Gastrocnemius medialis (tissue), 4 donors: ENCODE data around the gene HCAR3. TPM values are rescaled to one million over a fixed set of nuclear protein-coding genes. Genes with fewer than 3 reads are reported as not detected.

ENCODE experiments used
- ATAC-seq, 2 donors: fragments of 150-250 bp; one replicate each; pipeline ENCODE4 v1.9.1; 2016
- DNase-seq, 2 donors: peaks; one replicate each; pipeline ENCODE4 v3.0.0-alpha.2; 2019
- H3K27ac ChIP-seq, 4 donors: fragments of 200-600 bp; sonication (generic); 1 replicate in 1 of 4; 2 replicates in 3 of 4; pipeline ENCODE4 v1.5.1; 2016 to 2018; ENCODE audit warnings: mild to moderate bottlenecking in 2 of 4, moderate library complexity in 1 of 4
- H3K27me3 ChIP-seq, 3 donors: fragments of 200-600 bp; sonication (generic) in 2 of 3; 1 replicate in 1 of 3; 2 replicates in 2 of 3; pipeline versions ENCODE4 v1.5.1 to v1.6.0; 2016 to 2019; ENCODE audit warnings: mild to moderate bottlenecking in 1 of 3, moderate library complexity in 1 of 3
- H3K36me3 ChIP-seq, 2 donors: fragments of 200-600 bp; sonication (generic) in 1 of 2; one replicate each; pipeline ENCODE4 v1.5.1; 2017 to 2018
- H3K4me1 ChIP-seq, 2 donors: fragments of 200-600 bp; sonication (generic) in 1 of 2; one replicate each; pipeline ENCODE4 v1.5.1; 2016 to 2017; ENCODE audit warnings: mild to moderate bottlenecking in 2 of 2
- H3K4me3 ChIP-seq, 4 donors: fragments of 200-600 bp; sonication (generic) in 3 of 4; 1 replicate in 1 of 4; 2 replicates in 3 of 4; pipeline ENCODE4 v1.5.1; 2016 to 2019; ENCODE audit warnings: mild to moderate bottlenecking in 2 of 4
- H3K9me3 ChIP-seq, 3 donors: fragments of 200-600 bp; sonication (generic) in 2 of 3; 1 replicate in 1 of 3; 2 replicates in 2 of 3; pipeline ENCODE4 v1.5.1; 2016 to 2019
- CTCF ChIP-seq, 5 experiments: fragments of 450-650 bp in 3 of 5; fragments of 200-600 bp in 2 of 5; sonication (generic) in 2 of 5; IDR thresholded peaks in 4 of 5; conservative IDR thresholded peaks in 1 of 5; 1 replicate in 4 of 5; 2 replicates in 1 of 5; pipeline ENCODE4 v1.5.1; 2016 to 2019; ENCODE audit warnings: antibody characterized with exemption in 5 of 5, mild to moderate bottlenecking in 3 of 5, moderate library complexity in 3 of 5
- POLR2A ChIP-seq, 2 donors: fragments of 450-650 bp; IDR thresholded peaks; one replicate each; pipeline ENCODE4 v1.6.1; 2017; ENCODE audit warnings: antibody characterized with exemption in 2 of 2, mild to moderate bottlenecking in 2 of 2, moderate library complexity in 2 of 2
- in situ Hi-C, 4 donors: fragments of 200-750 bp; cut with MboI; loops; one replicate each; pipeline versions ENCODE4 v1.15.0 to v1.8.0; 2017; ENCODE audit warnings: low sequenced_read_pairs in 4 of 4
- intact Hi-C: fragments of 100-400 bp; cut with DNase I; formaldehyde crosslinking; loops from one replicate; pipeline ENCODE4 v1.15.1; 2023; ENCODE audit warnings: low total_unique reads
- total RNA-seq, 4 donors: library from RNA; depleted of rRNA; stranded (reverse); fragments of >200 nt; gene quantifications; one replicate each; pipeline versions ENCODE4 v1.1.0 to v1.2.3, GENCODE V29; 2016

Gene HCAR3
- total RNA-seq, 4 donors from 2014 or later = not detected

DNA sequence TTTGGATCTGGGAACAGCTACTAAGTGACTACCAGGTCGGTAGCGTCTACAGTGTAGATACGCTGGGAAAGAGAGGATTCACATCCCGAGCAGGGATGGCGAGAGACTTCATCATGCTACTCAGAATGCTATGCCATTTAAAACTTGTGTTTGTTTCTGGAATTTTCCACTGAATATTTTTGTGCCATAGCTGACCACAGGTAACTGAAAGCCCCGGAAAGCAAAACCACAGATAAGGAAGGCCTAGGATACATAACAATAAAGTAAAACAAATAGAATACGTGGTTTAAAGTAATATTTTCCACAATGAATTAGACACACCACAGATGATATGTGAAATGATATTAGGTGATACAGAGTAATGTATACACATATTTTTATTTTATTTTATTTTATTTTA is 22.0 kb upstream of the HCAR3 start:
- no peak for TF ChIP-seq POLR2A (IDR thresholded peaks at IDR 0.05)
- no peak for TF ChIP-seq CTCF (IDR thresholded peaks at IDR 0.05 in 4 of 5, conservative IDR thresholded peaks at IDR 0.05 in 1 of 5)
- no peak for ATAC-seq
- no peaks in the 10 kb centered on the region for H3K36me3 ChIP-seq
- no peak overlapping the region for H3K4me3 ChIP-seq
- no peak for DNase-seq
- H3K4me1 ChIP-seq = no peaks in the 10 kb centered on the region
- in situ Hi-C loops = no loop called here
- H3K9me3 ChIP-seq = no peaks in the 10 kb centered on the region
- intact Hi-C loops = no loop called here
- H3K27me3 ChIP-seq = no peaks in the 10 kb centered on the region
- no peak overlapping the region for H3K27ac ChIP-seq

DNA sequence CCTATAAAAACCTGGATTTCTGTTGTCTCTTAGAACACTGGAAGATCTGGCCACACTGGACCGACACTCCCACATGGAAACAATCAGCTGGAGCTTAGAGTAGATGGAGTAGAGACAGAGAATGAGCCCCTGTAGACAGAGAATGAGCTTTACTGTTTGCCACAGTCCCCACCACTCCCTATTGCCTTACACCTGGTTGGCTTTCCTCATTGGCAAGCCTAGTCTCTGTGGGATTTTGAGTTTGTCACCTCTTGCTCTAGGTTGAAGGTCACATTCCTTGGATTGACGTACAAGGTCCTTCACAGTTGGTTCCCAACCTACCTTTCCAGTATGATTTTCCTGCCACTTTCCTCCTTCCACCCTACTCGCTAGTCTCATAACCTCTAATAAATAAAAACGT is 16.0 kb upstream of the HCAR3 start:
- intact Hi-C loops = no loop called here
- ATAC-seq (no peak), DNase-seq (no peak)
- no peak overlapping the region for H3K4me3 ChIP-seq
- no peaks in the 10 kb centered on the region for H3K9me3 ChIP-seq
- no peaks in the 10 kb centered on the region for H3K36me3 ChIP-seq
- in situ Hi-C loops = no loop called here
- H3K27ac ChIP-seq = no peak overlapping the region
- H3K4me1 ChIP-seq = no peaks in the 10 kb centered on the region
- H3K27me3 ChIP-seq = peaks cover 0 to 4% (median 0%) of the 10 kb centered on the region in 3 donors
- TF ChIP-seq POLR2A (IDR thresholded peaks at IDR 0.05) = no peak
- no peak for TF ChIP-seq CTCF (IDR thresholded peaks at IDR 0.05 in 4 of 5, conservative IDR thresholded peaks at IDR 0.05 in 1 of 5)

DNA sequence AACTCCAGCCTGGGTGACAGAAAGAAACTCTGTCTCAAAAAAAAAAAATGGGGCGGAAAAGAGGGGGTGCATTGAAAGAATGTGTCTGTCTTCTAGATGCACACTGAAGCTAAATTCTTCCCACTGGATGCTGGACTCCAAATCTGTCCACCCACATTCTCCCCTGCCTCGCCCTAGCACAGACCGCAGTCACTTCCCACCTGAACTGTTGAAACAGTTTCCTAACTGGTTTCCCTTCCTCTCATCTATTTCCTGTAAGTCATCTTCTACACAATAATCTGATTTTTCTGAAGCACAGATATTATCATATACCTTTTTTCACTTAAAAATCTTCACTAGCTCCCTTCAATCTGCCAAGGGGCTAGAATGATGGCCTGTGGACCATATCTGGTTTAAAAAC is 15.6 kb upstream of the HCAR3 start:
- TF ChIP-seq CTCF (IDR thresholded peaks at IDR 0.05 in 4 of 5, conservative IDR thresholded peaks at IDR 0.05 in 1 of 5) = no peak
- no peak for TF ChIP-seq POLR2A (IDR thresholded peaks at IDR 0.05)
- Histone ChIP-seq H3K4me1 (no peaks in the 10 kb centered on the region), H3K27me3 (peaks cover 0 to 4% (median 0%) of the 10 kb centered on the region in 3 donors), H3K27ac (no peak overlapping the region), H3K4me3 (no peak overlapping the region), H3K36me3 (no peaks in the 10 kb centered on the region), H3K9me3 (no peaks in the 10 kb centered on the region)
- no peak for DNase-seq
- no peak for ATAC-seq
- intact Hi-C loops (no loop called here), in situ Hi-C loops (no loop called here)

GRCh38 chr12:122730215-122731014 is 13.8 kb upstream of the HCAR3 start, which contains the start of gene HCAR1:
Gene HCAR1 (minus strand): TSS chr12:122730844. CDS start chr12:122730339, 505 bp downstream.
- H3K27me3 ChIP-seq = peaks cover 0 to 4% (median 0%) of the 10 kb centered on the region in 3 donors
- in situ Hi-C loops (no loop called here), intact Hi-C loops (no loop called here)
- TF ChIP-seq POLR2A (IDR thresholded peaks at IDR 0.05) = no peak
- TF ChIP-seq CTCF (IDR thresholded peaks at IDR 0.05 in 4 of 5, conservative IDR thresholded peaks at IDR 0.05 in 1 of 5) = no peak
- ATAC-seq = no peak
- H3K4me1 ChIP-seq = no peaks in the 10 kb centered on the region
- peak within 1 kb of the TSS in 2 of 4 donors; percentile 6 to 7 for H3K4me3 ChIP-seq
- no peaks in the 10 kb centered on the region for H3K9me3 ChIP-seq
- H3K27ac ChIP-seq = no peak within 1 kb of the TSS
- DNase-seq = no peak
- H3K36me3 ChIP-seq = no peaks in the 10 kb centered on the region
